ENCODE results near the gene ALG13. TPM values are rescaled to one million over a fixed set of nuclear protein-coding genes. Genes with fewer than 3 reads are reported as not detected.
"Not testable (repeated sequence)": the region's sequence is repeated elsewhere in the genome, so short reads cannot be mapped to it uniquely, and the experiment has no call there.

The ALG13 gene
- total RNA-seq: 100 to 1,000 TPM in 1 of 4 donors, 10 to 100 TPM in 3; 80.9 to 123 (median 90.7) TPM

GRCh38 chrX:111680988-111681779, at the start of gene ALG13:
TSS of gene ALG13 (plus strand) at chrX:111681170. CDS start at chrX:111681219, 49 bp downstream.
- peak; percentile 48 to 81 (median 68) for TF ChIP-seq CTCF (IDR thresholded peaks at IDR 0.05)
- TF ChIP-seq POLR2A (IDR thresholded peaks at IDR 0.05): peak; percentile 44 to 54
- no peaks in the 10 kb centered on the region for H3K4me1 ChIP-seq
- DNase-seq: peak; percentile 84 to 94 (median 86)
- H3K4me3 ChIP-seq: peak within 1 kb of the TSS; percentile 65 to 75 (median 69)
- peaks cover 0 to 6% (median 0%) of the 10 kb centered on the region in 3 donors for H3K36me3 ChIP-seq
- no peaks in the 10 kb centered on the region for H3K9me3 ChIP-seq
- H3K27me3 ChIP-seq: no peaks in the 10 kb centered on the region
- H3K27ac ChIP-seq: peak within 1 kb of the TSS; percentile 91 to 100 (median 95)

- H3K4me3 ChIP-seq: no peak overlapping the region
- DNase-seq: no peak
- no peaks in the 10 kb centered on the region for H3K4me1 ChIP-seq
- H3K9me3 ChIP-seq: no peaks in the 10 kb centered on the region
- TF ChIP-seq CTCF (IDR thresholded peaks at IDR 0.05) (no peak), POLR2A (IDR thresholded peaks at IDR 0.05) (no peak)
- H3K27me3 ChIP-seq: no peaks in the 10 kb centered on the region
- H3K36me3 ChIP-seq: no peaks in the 10 kb centered on the region
- H3K27ac ChIP-seq: no peak overlapping the region
Measured at GRCh38 chrX:111634823-111635729, 45.9 kb upstream of the ALG13 start.

GRCh38 chrX:111641969-111642368, 39.0 kb upstream of the ALG13 start:
- no peak for TF ChIP-seq POLR2A (IDR thresholded peaks at IDR 0.05)
- no peak for TF ChIP-seq CTCF (IDR thresholded peaks at IDR 0.05)
- no peaks in the 10 kb centered on the region for H3K9me3 ChIP-seq
- no peaks in the 10 kb centered on the region for H3K36me3 ChIP-seq
- no peak for DNase-seq
- H3K27ac ChIP-seq: no peak overlapping the region
- H3K4me3 ChIP-seq: no peak overlapping the region
- no peaks in the 10 kb centered on the region for H3K27me3 ChIP-seq
- H3K4me1 ChIP-seq: no peaks in the 10 kb centered on the region

- H3K36me3 ChIP-seq, DNase-seq, H3K9me3 ChIP-seq, H3K27ac ChIP-seq, H3K27me3 ChIP-seq, H3K4me1 ChIP-seq, H3K4me3 ChIP-seq: not testable (repeated sequence)
Measured at GRCh38 chrX:111645165-111645564, 35.8 kb upstream of the ALG13 start.

GRCh38 chrX:111645607-111646006, 35.4 kb upstream of the ALG13 start:
- H3K4me1 ChIP-seq: no peaks in the 10 kb centered on the region
- no peak overlapping the region for H3K27ac ChIP-seq
- no peak for DNase-seq
- H3K4me3 ChIP-seq: no peak overlapping the region
- H3K27me3 ChIP-seq: no peaks in the 10 kb centered on the region
- TF ChIP-seq POLR2A (IDR thresholded peaks at IDR 0.05): no peak
- no peak for TF ChIP-seq CTCF (IDR thresholded peaks at IDR 0.05)
- no peaks in the 10 kb centered on the region for H3K36me3 ChIP-seq
- no peaks in the 10 kb centered on the region for H3K9me3 ChIP-seq

- Histone ChIP-seq H3K9me3 (no peaks in the 10 kb centered on the region), H3K4me1 (no peaks in the 10 kb centered on the region), H3K36me3 (no peaks in the 10 kb centered on the region), H3K27me3 (no peaks in the 10 kb centered on the region), H3K4me3 (no peak overlapping the region), H3K27ac (no peak overlapping the region)
- DNase-seq: no peak
- TF ChIP-seq POLR2A (IDR thresholded peaks at IDR 0.05) (no peak), CTCF (IDR thresholded peaks at IDR 0.05) (no peak)
Measured at GRCh38 chrX:111646515-111646914, 34.5 kb upstream of the ALG13 start.

Data from Peyer's patch (tissue), 4 donors.